H9 (cell line): ENCODE results near the gene TRANK1. TPM values are rescaled to one million over a fixed set of nuclear protein-coding genes. Genes with fewer than 3 reads are reported as not detected.

ENCODE experiments used
- DNase-seq: peaks from one replicate; pipeline ENCODE4 v3.0.0-alpha.2; 2017
- H2AFZ ChIP-seq: one replicate; pipeline ENCODE4 v1.6.1; 2013; ENCODE audit warnings: mild to moderate bottlenecking, low read length, control low read depth, moderate library complexity
- H2AK5ac ChIP-seq: 2 replicates; pipeline ENCODE4 v1.6.1; 2013; ENCODE audit warnings: low read length, control low read depth, mixed read lengths; ENCODE audit not compliant: insufficient read length
- H2BK120ac ChIP-seq: one replicate; pipeline ENCODE4 v1.6.1; 2013; ENCODE audit warnings: low read depth, mild to moderate bottlenecking, low read length, control low read depth, inconsistent platforms; ENCODE audit not compliant: poor library complexity, severe bottlenecking
- H2BK12ac ChIP-seq: 2 replicates; pipeline ENCODE4 v1.6.1; 2013; ENCODE audit warnings: low read length, control low read depth, mixed read lengths, low read depth; ENCODE audit not compliant: insufficient read length
- H2BK15ac ChIP-seq: 2 replicates; pipeline ENCODE4 v1.6.1; 2013; ENCODE audit warnings: low read depth, low read length, control low read depth
- H2BK20ac ChIP-seq: one replicate; pipeline ENCODE4 v1.6.1; 2013; ENCODE audit warnings: low read depth, mild to moderate bottlenecking, low read length, control low read depth, inconsistent platforms; ENCODE audit not compliant: poor library complexity, severe bottlenecking
- H2BK5ac ChIP-seq: 2 replicates; pipeline ENCODE4 v1.6.1; 2013; ENCODE audit warnings: low read length, control low read depth, mixed read lengths; ENCODE audit not compliant: insufficient read length
- H3K14ac ChIP-seq: 2 replicates; pipeline ENCODE4 v1.6.1; 2013; ENCODE audit warnings: low read length, control low read depth; ENCODE audit not compliant: insufficient read depth
- H3K18ac ChIP-seq: 2 replicates; pipeline ENCODE4 v1.6.1; 2013; ENCODE audit warnings: low read depth, mild to moderate bottlenecking, mixed read lengths, low read length, control low read depth; ENCODE audit not compliant: insufficient read length
- H3K23ac ChIP-seq: 2 replicates; pipeline ENCODE4 v1.6.1; 2013; ENCODE audit warnings: low read length, control low read depth, mixed read lengths, low read depth; ENCODE audit not compliant: insufficient read length
- H3K23me2 ChIP-seq: 2 replicates; pipeline ENCODE4 v1.6.1; 2013; ENCODE audit warnings: low read depth, mild to moderate bottlenecking, mixed read lengths, low read length, control low read depth; ENCODE audit not compliant: insufficient read length, poor library complexity, severe bottlenecking
- H3K27ac ChIP-seq: 2 replicates; pipeline ENCODE4 v1.5.1; 2013; ENCODE audit warnings: low read length, control low read depth, mixed read lengths, low read depth; ENCODE audit not compliant: insufficient read length
- H3K27me3 ChIP-seq: 2 replicates; pipeline ENCODE4 v1.6.1; 2013; ENCODE audit warnings: low read length, control low read depth, inconsistent platforms; ENCODE audit not compliant: insufficient read depth
- H3K4ac ChIP-seq: 2 replicates; pipeline ENCODE4 v1.6.1; 2013; ENCODE audit warnings: low read depth, mild to moderate bottlenecking, control low read depth, inconsistent platforms, low read length, moderate library complexity
- H3K4me1 ChIP-seq: 2 replicates; pipeline ENCODE4 v1.6.1; 2013; ENCODE audit warnings: low read length, control low read depth, inconsistent platforms; ENCODE audit not compliant: insufficient read depth
- H3K4me2 ChIP-seq: 2 replicates; pipeline ENCODE4 v1.6.1; 2013; ENCODE audit warnings: low read length, control low read depth, mixed read lengths; ENCODE audit not compliant: insufficient read length, insufficient read depth
- H3K56ac ChIP-seq: 2 replicates; pipeline ENCODE4 v1.6.1; 2013; ENCODE audit warnings: low read depth, mild to moderate bottlenecking, mixed read lengths, low read length, control low read depth; ENCODE audit not compliant: insufficient read length
- H3K79me1 ChIP-seq: 2 replicates; pipeline ENCODE4 v1.6.1; 2013; ENCODE audit warnings: low read depth, mild to moderate bottlenecking, moderate library complexity, low read length, control low read depth, inconsistent platforms; ENCODE audit not compliant: insufficient read depth, poor library complexity, severe bottlenecking
- H3K79me2 ChIP-seq: 2 replicates; pipeline ENCODE4 v1.6.1; 2013; ENCODE audit warnings: low read length, control low read depth, inconsistent platforms; ENCODE audit not compliant: insufficient read depth
- H3K9ac ChIP-seq: 2 replicates; pipeline ENCODE4 v1.6.1; 2013; ENCODE audit warnings: low read length, control low read depth, mixed read lengths; ENCODE audit not compliant: insufficient read length; ENCODE audit errors: extremely low read depth
- H3K9me3 ChIP-seq: one replicate; pipeline ENCODE4 v1.6.1; 2013; ENCODE audit warnings: low read depth, low read length, inconsistent platforms; ENCODE audit not compliant: control insufficient read depth
- H3T11ph ChIP-seq: one replicate; pipeline ENCODE4 v1.6.1; 2013; ENCODE audit warnings: mild to moderate bottlenecking, low read length, control low read depth, inconsistent platforms
- H4K20me1 ChIP-seq: one replicate; pipeline ENCODE4 v1.6.1; 2013; ENCODE audit not compliant: control insufficient read depth, insufficient read length, insufficient read depth
- H4K5ac ChIP-seq: 2 replicates; pipeline ENCODE4 v1.6.1; 2013; ENCODE audit warnings: low read depth, mild to moderate bottlenecking, mixed read lengths, low read length, control low read depth; ENCODE audit not compliant: insufficient read length
- H4K8ac ChIP-seq: replicated peaks from 2 replicates; pipeline ENCODE4 v1.6.1; 2013; ENCODE audit warnings: low read length, control low read depth, mixed read lengths, low read depth; ENCODE audit not compliant: insufficient read length
- H4K91ac ChIP-seq: 2 replicates; pipeline ENCODE4 v1.6.1; 2013; ENCODE audit warnings: low read depth, mild to moderate bottlenecking, moderate library complexity, mixed read lengths, low read length, control low read depth; ENCODE audit not compliant: insufficient read length
- H3K27ac Mint-ChIP-seq, 3 experiments: 2 replicates in 2 of 3; 3 replicates in 1 of 3; pipeline ENCODE4 v1.8.0; 2020 to 2021; ENCODE audit warnings: mixed read lengths in 3 of 3, mild to moderate bottlenecking in 1 of 3, moderate library complexity in 1 of 3
- H3K27me3 Mint-ChIP-seq: 2 replicates; pipeline ENCODE4 v1.8.0; 2021; ENCODE audit warnings: low read depth, mild to moderate bottlenecking, moderate library complexity, mixed read lengths
- H3K36me3 Mint-ChIP-seq, 3 experiments: 2 replicates in 2 of 3; 3 replicates in 1 of 3; pipeline ENCODE4 v1.8.0; 2020 to 2021; ENCODE audit warnings: low read depth in 3 of 3, mixed read lengths in 3 of 3; ENCODE audit not compliant: insufficient read depth in 1 of 3
- H3K4me1 Mint-ChIP-seq, 2 experiments: 2 replicates each; pipeline ENCODE4 v1.8.0; 2020; ENCODE audit warnings: mixed read lengths in 2 of 2
- H3K4me3 Mint-ChIP-seq, 2 experiments: 2 replicates in 1 of 2; 3 replicates in 1 of 2; pipeline ENCODE4 v1.8.0; 2020 to 2021; ENCODE audit warnings: mild to moderate bottlenecking in 2 of 2, mixed read lengths in 2 of 2, moderate library complexity in 1 of 2
- H3K9me3 Mint-ChIP-seq, 2 experiments: 2 replicates in 1 of 2; 3 replicates in 1 of 2; pipeline ENCODE4 v1.8.0; 2020; ENCODE audit warnings: mild to moderate bottlenecking in 2 of 2, mixed read lengths in 2 of 2, moderate library complexity in 1 of 2
- WGBS: extraction: QIAGEN DNeasy Blood & Tissue Kit; methylation state at CpG from one replicate; pipeline ENCODE4 v1.1.7; 2013; ENCODE audit warnings: missing lambda C conversion rate, low lambda C conversion rate, mixed read lengths; ENCODE audit not compliant: insufficient read length; ENCODE audit errors: extremely low coverage; 5-methylcytosine and 5-hydroxymethylcytosine counted together
- total RNA-seq: library from RNA; stranded (reverse); gene quantifications from 2 replicates; pipeline ENCODE4 v1.2.1, GENCODE V29; 2021
- TF ChIP-seq, protein P1 (sequence below): fragments of 200-600 bp; sonication (generic); conservative IDR thresholded peaks from 3 replicates; pipeline ENCODE4 v1.8.0; 2021; ENCODE audit warnings: antibody characterized with exemption, mild to moderate bottlenecking

TRANK1 gene
- total RNA-seq, 1 experiment from 2014 or later, result 5.9 TPM

GRCh38 chr3:36852071-36852470 lies 92.8 kb downstream of the TRANK1 start:
- no CpG with 5 or more reads among the region's 3 CpGs for WGBS
- no peaks in the 10 kb centered on the region; the same call in 1 of the 2 replicates for H3K27me3 Mint-ChIP-seq

More at GRCh38 chr3:36852071-36852470, 92.8 kb downstream of the TRANK1 start:
- H3K27ac ChIP-seq, result no peak overlapping the region
- no peak overlapping the region for H4K8ac ChIP-seq
- no peak overlapping the region for H2BK12ac ChIP-seq
- no peak for DNase-seq
- no peak overlapping the region for H3K4ac ChIP-seq
- H3K4me1 Mint-ChIP-seq, result no peaks in the 10 kb centered on the region
- no peaks in the 10 kb centered on the region for H3K27me3 ChIP-seq
- H3K18ac ChIP-seq, result no peak overlapping the region
- no peaks in the 10 kb centered on the region for H4K20me1 ChIP-seq
- H3K27ac Mint-ChIP-seq, result no peak overlapping the region
- H4K5ac ChIP-seq, result no peak overlapping the region
- H3K23me2 ChIP-seq, result no peaks in the 10 kb centered on the region
- H2BK120ac ChIP-seq, result no peak overlapping the region
- no peak overlapping the region for H4K91ac ChIP-seq
- no peak overlapping the region for H3K23ac ChIP-seq
- H2BK15ac ChIP-seq, result no peak overlapping the region
- H3K79me1 ChIP-seq, result no peaks in the 10 kb centered on the region
- H2BK20ac ChIP-seq, result no peak overlapping the region
- no peaks in the 10 kb centered on the region for H3K9me3 ChIP-seq
- no peak overlapping the region for H3K56ac ChIP-seq
- no peak overlapping the region for H3T11ph ChIP-seq
- no peak overlapping the region for H3K14ac ChIP-seq
- H3K4me2 ChIP-seq, result no peak overlapping the region
- H2AFZ ChIP-seq, result no peak overlapping the region
- no peaks in the 10 kb centered on the region for H3K9me3 Mint-ChIP-seq
- TF ChIP-seq, protein P1, sequence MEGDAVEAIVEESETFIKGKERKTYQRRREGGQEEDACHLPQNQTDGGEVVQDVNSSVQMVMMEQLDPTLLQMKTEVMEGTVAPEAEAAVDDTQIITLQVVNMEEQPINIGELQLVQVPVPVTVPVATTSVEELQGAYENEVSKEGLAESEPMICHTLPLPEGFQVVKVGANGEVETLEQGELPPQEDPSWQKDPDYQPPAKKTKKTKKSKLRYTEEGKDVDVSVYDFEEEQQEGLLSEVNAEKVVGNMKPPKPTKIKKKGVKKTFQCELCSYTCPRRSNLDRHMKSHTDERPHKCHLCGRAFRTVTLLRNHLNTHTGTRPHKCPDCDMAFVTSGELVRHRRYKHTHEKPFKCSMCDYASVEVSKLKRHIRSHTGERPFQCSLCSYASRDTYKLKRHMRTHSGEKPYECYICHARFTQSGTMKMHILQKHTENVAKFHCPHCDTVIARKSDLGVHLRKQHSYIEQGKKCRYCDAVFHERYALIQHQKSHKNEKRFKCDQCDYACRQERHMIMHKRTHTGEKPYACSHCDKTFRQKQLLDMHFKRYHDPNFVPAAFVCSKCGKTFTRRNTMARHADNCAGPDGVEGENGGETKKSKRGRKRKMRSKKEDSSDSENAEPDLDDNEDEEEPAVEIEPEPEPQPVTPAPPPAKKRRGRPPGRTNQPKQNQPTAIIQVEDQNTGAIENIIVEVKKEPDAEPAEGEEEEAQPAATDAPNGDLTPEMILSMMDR, result no peak
- no peak overlapping the region for H3K4me3 Mint-ChIP-seq
- H3K79me2 ChIP-seq, result no peaks in the 10 kb centered on the region
- H3K36me3 Mint-ChIP-seq, result peaks cover 0 to 2% (median under 1%) of the 10 kb centered on the region in 3 experiments; a peak in 3 of 7 replicates
- no peak overlapping the region for H3K9ac ChIP-seq
- no peak overlapping the region for H2BK5ac ChIP-seq
- H3K4me1 ChIP-seq, result no peaks in the 10 kb centered on the region
- H2AK5ac ChIP-seq, result no peak overlapping the region
